ENCODE results near the gene GDF15. TPM values are rescaled to one million over a fixed set of nuclear protein-coding genes. Genes with fewer than 3 reads are reported as not detected.
A peak's percentile ranks its signal among the peaks of the same experiment; 100 is the strongest.

Gene GDF15
- total and polyA plus RNA-seq, 4 experiments from 2014 or later: 1.2 TPM; not detected in 2

DNA sequence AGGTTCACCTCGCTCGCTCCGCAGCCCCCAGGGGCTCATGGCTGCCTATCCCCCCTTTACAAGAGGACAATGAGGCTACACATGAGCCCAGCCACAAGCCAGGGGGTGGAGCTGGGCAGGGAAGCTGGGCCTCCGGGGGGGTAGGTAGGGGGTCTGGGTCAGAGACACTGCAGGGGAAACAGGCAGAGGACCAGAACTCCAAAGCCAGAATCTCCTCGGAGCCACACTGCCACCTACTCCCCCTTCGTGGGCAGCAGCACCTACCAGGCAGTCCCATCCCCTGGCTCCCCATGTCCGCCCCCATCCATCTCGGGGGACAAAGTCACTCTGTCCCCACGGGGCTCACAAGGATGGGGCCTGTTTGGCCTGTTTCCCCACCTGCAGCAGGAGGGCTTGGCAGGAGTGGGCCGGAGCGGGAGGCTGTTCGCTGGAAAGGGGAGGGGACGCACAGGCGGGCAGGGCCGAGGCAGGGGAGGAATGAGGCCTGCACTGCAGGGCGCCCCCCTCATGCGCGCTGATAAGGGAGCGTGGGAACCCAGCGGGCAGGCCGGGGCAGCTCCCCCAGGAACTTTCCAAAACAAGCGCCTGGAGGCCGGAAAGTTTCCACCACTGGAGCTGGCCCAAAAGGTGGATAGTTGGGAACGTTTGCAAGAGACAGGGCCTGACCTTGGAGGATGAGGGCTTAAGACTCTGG is 52.5 kb downstream of the GDF15 start:
- ChIA-PET POLR2A (ENCODE audit: partially characterized antibody) (interaction anchor here (1.0 to 14.5 kb wide), 3 partner anchors 11 to 23 kb away, joined by 3 to 238 read pairs (median 7); partner anchors contain the start of gene SSBP4), CTCF (ENCODE audit: partially characterized antibody) (interaction anchor here (1.0 to 2.8 kb wide), 5 partner anchors 13 to 409 kb away, joined by 3 to 16 read pairs (median 5); no protein-coding TSS in a partner anchor)
- peak overlapping the region in 3 of 7 donors; percentile 63 to 92 (median 80) for H3K27ac Mint-ChIP-seq
- peaks cover 28% of the 10 kb centered on the region for H3K4me1 ChIP-seq (ENCODE audit: insufficient read depth, low read length)
- no peaks in the 10 kb centered on the region for H3K27me3 ChIP-seq (ENCODE audit: insufficient read depth, low read length)
- H3K36me3 Mint-ChIP-seq: peaks cover 6 to 10% of the 10 kb centered on the region in 2 donors
- peak overlapping the region in 2 of 8 donors; percentile 15 to 17 for H3K4me3 Mint-ChIP-seq
- DNase-seq: peak in 1 of 5 donors; percentile 54
- H3K36me3 ChIP-seq (ENCODE audit: insufficient read depth, low read length): peaks cover 2% of the 10 kb centered on the region
- H3K4me3 ChIP-seq (ENCODE audit: low read length in 2 of 2): no peak overlapping the region
- H3K4me1 Mint-ChIP-seq: peaks cover 18 to 66% (median 32%) of the 10 kb centered on the region in 4 donors
- intact Hi-C loops (cut with micrococcal nuclease): no loop called here
- no peaks in the 10 kb centered on the region for H3K27me3 Mint-ChIP-seq
- H3K9me3 Mint-ChIP-seq: peaks cover 0 to 4% (median 2%) of the 10 kb centered on the region in 8 donors
- H3K27ac ChIP-seq (ENCODE audit: low read depth, low read length): no peak overlapping the region
- no peaks in the 10 kb centered on the region for H3K9me3 ChIP-seq (ENCODE audit: control insufficient read depth in 1 of 2, low read length in 2 of 2)

Small RNA genes lying within 50 kb of the gene (microRNA-seq; reads per million reads assigned to microRNA genes)
- gene MIR3189 (ENCODE audit: borderline microRNAs expressed, borderline number of aligned reads, borderline replicate concordance): not detected

Other genes with a start within 250 kb of the GDF15 start
- 10 to 100 TPM; 18.1 to 23.0 TPM for gene PIK3R2, start 233.0 kb upstream of the GDF15 start, total RNA-seq
- 1 to 10 TPM; 1.5 to 6.6 TPM for gene PIK3R2, start 233.0 kb upstream of the GDF15 start, polyA plus RNA-seq
- 10 to 100 TPM; 48.3 to 56.9 TPM for gene IFI30, start 212.3 kb upstream of the GDF15 start, total RNA-seq
- 10 to 100 TPM in 1 of 2 donors, 1 to 10 TPM in 1; 6.3 to 16.7 TPM for gene IFI30, start 212.3 kb upstream of the GDF15 start, polyA plus RNA-seq
- 1 to 10 TPM; 7.6 to 7.8 TPM for gene MPV17L2, start 192.9 kb upstream of the GDF15 start, total RNA-seq
- 10 to 100 TPM; 10.5 to 13.7 TPM for gene MPV17L2, start 192.9 kb upstream of the GDF15 start, polyA plus RNA-seq
- gene RAB3A, start 182.1 kb upstream of the GDF15 start, total RNA-seq: 1 to 10 TPM; 4.7 to 4.8 TPM
- gene RAB3A, start 182.1 kb upstream of the GDF15 start, polyA plus RNA-seq: 1 to 10 TPM in 1 of 2 donors, under 1 TPM in 1; 0.59 to 1.0 TPM
- under 1 TPM in 1 of 2 experiments, not detected in 1; 0.52 TPM for gene PDE4C, start 159.7 kb upstream of the GDF15 start, total RNA-seq
- gene PDE4C, start 159.7 kb upstream of the GDF15 start, polyA plus RNA-seq: not detected
- gene IQCN, start 111.7 kb upstream of the GDF15 start, total RNA-seq: 1 to 10 TPM; 5.5 to 5.8 TPM
- 1 to 10 TPM in 1 of 2 donors, under 1 TPM in 1; 0.13 to 1.8 TPM for gene IQCN, start 111.7 kb upstream of the GDF15 start, polyA plus RNA-seq
- 100 to 1,000 TPM; 163 TPM for gene JUND, start 104.5 kb upstream of the GDF15 start, total RNA-seq
- 100 to 1,000 TPM in 1 of 2 donors, 10 to 100 TPM in 1; 16.5 to 133 TPM for gene JUND, start 104.5 kb upstream of the GDF15 start, polyA plus RNA-seq
- gene LSM4, start 63.1 kb upstream of the GDF15 start, total RNA-seq: 10 to 100 TPM; 64.2 to 65.0 TPM
- gene LSM4, start 63.1 kb upstream of the GDF15 start, polyA plus RNA-seq: 100 to 1,000 TPM; 121 to 164 TPM
- gene PGPEP1, start 45.6 kb upstream of the GDF15 start, total RNA-seq: 10 to 100 TPM; 46.2 to 49.2 TPM
- 1 to 10 TPM; 6.8 to 8.0 TPM for gene PGPEP1, start 45.6 kb upstream of the GDF15 start, polyA plus RNA-seq
- gene LRRC25, start 11.5 kb downstream of the GDF15 start, total RNA-seq: under 1 TPM; 0.73 to 0.91 TPM
- under 1 TPM in 1 of 2 donors, not detected in 1; 0.07 TPM for gene LRRC25, start 11.5 kb downstream of the GDF15 start, polyA plus RNA-seq
- gene SSBP4, start 33.2 kb downstream of the GDF15 start, total RNA-seq: 10 to 100 TPM; 71.3 to 73.4 TPM
- gene SSBP4, start 33.2 kb downstream of the GDF15 start, polyA plus RNA-seq: 100 to 1,000 TPM in 1 of 2 donors, 10 to 100 TPM in 1; 81.5 to 108 TPM
- 10 to 100 TPM; 37.1 to 43.2 TPM for gene ISYNA1, start 52.0 kb downstream of the GDF15 start, total RNA-seq
- 10 to 100 TPM; 27.5 to 36.3 TPM for gene ISYNA1, start 52.0 kb downstream of the GDF15 start, polyA plus RNA-seq
- 10 to 100 TPM; 34.9 to 35.9 TPM for gene ELL, start 135.9 kb downstream of the GDF15 start, total RNA-seq
- 10 to 100 TPM in 1 of 2 donors, 1 to 10 TPM in 1; 6.5 to 16.7 TPM for gene ELL, start 135.9 kb downstream of the GDF15 start, polyA plus RNA-seq
- 100 to 1,000 TPM; 231 to 249 TPM for gene FKBP8, start 157.4 kb downstream of the GDF15 start, total RNA-seq
- gene FKBP8, start 157.4 kb downstream of the GDF15 start, polyA plus RNA-seq: 100 to 1,000 TPM in 1 of 2 donors, 10 to 100 TPM in 1; 82.4 to 130 TPM
- 10 to 100 TPM; 95.3 to 95.6 TPM for gene KXD1, start 171.7 kb downstream of the GDF15 start, total RNA-seq
- gene KXD1, start 171.7 kb downstream of the GDF15 start, polyA plus RNA-seq: 10 to 100 TPM; 88.8 to 94.3 TPM
- 1,000 to 10,000 TPM; 1,962 to 1,978 TPM for gene UBA52, start 185.7 kb downstream of the GDF15 start, total RNA-seq
- 1,000 to 10,000 TPM; 1,135 to 1,692 TPM for gene UBA52, start 185.7 kb downstream of the GDF15 start, polyA plus RNA-seq
- gene REX1BD, start 202.6 kb downstream of the GDF15 start, total RNA-seq: 100 to 1,000 TPM; 150 to 154 TPM
- gene REX1BD, start 202.6 kb downstream of the GDF15 start, polyA plus RNA-seq: 100 to 1,000 TPM; 148 to 156 TPM
- not detected for gene CRLF1, start 220.6 kb downstream of the GDF15 start, total RNA-seq
- under 1 TPM in 1 of 2 donors, not detected in 1; 0.70 TPM for gene CRLF1, start 220.6 kb downstream of the GDF15 start, polyA plus RNA-seq
- gene TMEM59L, start 226.7 kb downstream of the GDF15 start, total RNA-seq: not detected
- not detected for gene TMEM59L, start 226.7 kb downstream of the GDF15 start, polyA plus RNA-seq